HAP-1 (cell line): ENCODE results near the gene OR9A4.
"Not testable (repeated sequence)": the region's sequence is repeated elsewhere in the genome, so short reads cannot be mapped to it uniquely, and the experiment has no call there.

Source experiments
- DNase-seq, 2 experiments: peaks; one replicate each; pipeline ENCODE4 v3.0.0-alpha.2; 2016 to 2020; ENCODE audit warnings: low spot score in 2 of 2
- H3K27me3 ChIP-seq: fragments of 250-450 bp; sonication (Bioruptor Pico); 2 replicates; pipeline ENCODE4 v1.5.1; 2020; ENCODE audit warnings: low read depth, mild to moderate bottlenecking, moderate library complexity
- H3K36me3 ChIP-seq: fragments of 250-450 bp; sonication (Bioruptor Pico); replicated peaks from 2 replicates; pipeline ENCODE4 v1.5.1; 2020; ENCODE audit warnings: mild to moderate bottlenecking
- H3K4me1 ChIP-seq: fragments of 250-450 bp; sonication (Bioruptor Pico); 2 replicates; pipeline ENCODE4 v1.5.1; 2020; ENCODE audit warnings: mild to moderate bottlenecking
- H3K4me3 ChIP-seq: fragments of 250-450 bp; sonication (Bioruptor Pico); 2 replicates; pipeline ENCODE4 v1.5.1; 2020; ENCODE audit warnings: mild to moderate bottlenecking, moderate library complexity
- H3K9me3 ChIP-seq: fragments of 250-450 bp; sonication (Bioruptor Pico); 2 replicates; pipeline ENCODE4 v1.5.1; 2020; ENCODE audit warnings: mild to moderate bottlenecking, moderate library complexity
- in situ Hi-C: fragments of 300-500 bp; cut with MboI; formaldehyde crosslinking; loops from 3 replicates; pipeline ENCODE4 v1.14.3; 2020; ENCODE audit warnings: low sequenced_read_pairs, inconsistent platforms, mixed read lengths

The OR9A4 gene, protein sequence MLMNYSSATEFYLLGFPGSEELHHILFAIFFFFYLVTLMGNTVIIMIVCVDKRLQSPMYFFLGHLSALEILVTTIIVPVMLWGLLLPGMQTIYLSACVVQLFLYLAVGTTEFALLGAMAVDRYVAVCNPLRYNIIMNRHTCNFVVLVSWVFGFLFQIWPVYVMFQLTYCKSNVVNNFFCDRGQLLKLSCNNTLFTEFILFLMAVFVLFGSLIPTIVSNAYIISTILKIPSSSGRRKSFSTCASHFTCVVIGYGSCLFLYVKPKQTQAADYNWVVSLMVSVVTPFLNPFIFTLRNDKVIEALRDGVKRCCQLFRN

DNA sequence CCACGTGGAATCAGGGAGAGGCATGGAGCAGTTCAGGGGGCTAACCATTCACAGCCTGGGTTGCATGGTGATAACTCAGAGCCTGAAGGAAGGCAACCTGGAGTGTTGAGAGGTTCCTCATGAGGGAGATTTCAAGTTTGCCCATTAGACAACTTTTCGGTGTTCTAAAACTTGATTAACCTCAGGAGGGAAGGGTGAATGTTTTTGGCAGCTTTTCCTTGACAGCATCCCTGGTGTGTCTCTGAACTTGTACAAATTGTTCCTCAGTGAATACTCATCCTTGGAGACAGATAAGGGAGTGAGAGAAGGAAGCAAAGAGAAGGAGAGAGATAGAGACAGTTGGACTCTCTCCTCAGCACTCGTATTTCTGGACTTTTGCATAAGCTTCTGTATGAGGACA lies at the start of gene OR9A4:
Gene OR9A4, plus strand, starts transcription at position 301 of the 400 bp plus-strand sequence. CDS start 2,477 bp downstream, outside the sequence.
- Histone ChIP-seq H3K36me3 (no peaks in the 10 kb centered on the region), H3K4me1 (no peaks in the 10 kb centered on the region), H3K27me3 (no peaks in the 10 kb centered on the region; the same call in 1 of the 2 replicates), H3K9me3 (no peaks in the 10 kb centered on the region), H3K4me3 (no peak within 1 kb of the TSS)
- in situ Hi-C loops, result no loop called here
- DNase-seq, result no peak

DNA sequence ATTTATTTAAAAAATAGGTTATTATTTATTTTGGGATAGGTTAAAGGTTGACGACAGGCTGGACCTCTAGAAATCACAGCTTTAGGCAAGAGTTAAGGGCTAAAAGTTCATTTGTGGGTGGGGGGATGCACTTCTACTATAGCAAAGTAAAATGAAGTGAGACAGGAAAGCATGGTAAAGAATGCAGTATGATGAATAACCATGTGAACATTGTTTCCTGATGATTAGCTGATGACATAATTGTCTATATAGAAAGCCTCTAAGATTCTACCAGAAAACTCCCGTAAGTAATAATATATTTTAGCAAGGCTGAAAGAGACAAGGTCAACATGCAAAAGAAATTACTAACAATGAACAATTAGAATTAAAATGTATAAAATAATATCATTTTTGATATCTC lies 49.2 kb upstream of the OR9A4 start:
- no peak for DNase-seq
- Histone ChIP-seq H3K9me3 (no peaks in the 10 kb centered on the region), H3K4me3 (no peak overlapping the region), H3K36me3 (no peaks in the 10 kb centered on the region), H3K4me1 (no peaks in the 10 kb centered on the region), H3K27me3 (no peaks in the 10 kb centered on the region)
- in situ Hi-C loops, result no loop called here

DNA sequence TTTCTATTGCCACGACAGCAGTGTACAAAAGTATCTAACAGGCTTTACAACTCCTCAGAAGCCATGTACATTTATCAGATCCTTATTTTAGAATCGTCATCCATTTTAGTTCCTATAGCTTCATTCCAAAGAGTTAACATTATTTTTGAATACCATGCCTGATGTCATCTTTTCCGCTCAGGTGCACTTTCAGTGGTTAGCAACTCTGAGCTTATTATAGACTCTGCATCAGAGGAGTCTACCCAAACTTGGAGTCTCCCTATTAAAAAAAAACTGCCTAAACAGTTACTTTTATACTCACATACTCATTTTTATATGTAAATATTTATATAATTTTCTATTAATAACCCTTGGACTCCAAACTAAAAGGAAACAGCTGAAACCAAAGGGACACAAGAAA lies 43.3 kb upstream of the OR9A4 start:
- H3K4me1 ChIP-seq, result no peaks in the 10 kb centered on the region
- DNase-seq, result no peak
- H3K9me3 ChIP-seq, result no peaks in the 10 kb centered on the region
- H3K4me3 ChIP-seq, result no peak overlapping the region
- in situ Hi-C loops, result no loop called here
- H3K27me3 ChIP-seq, result no peaks in the 10 kb centered on the region
- no peaks in the 10 kb centered on the region for H3K36me3 ChIP-seq

DNA sequence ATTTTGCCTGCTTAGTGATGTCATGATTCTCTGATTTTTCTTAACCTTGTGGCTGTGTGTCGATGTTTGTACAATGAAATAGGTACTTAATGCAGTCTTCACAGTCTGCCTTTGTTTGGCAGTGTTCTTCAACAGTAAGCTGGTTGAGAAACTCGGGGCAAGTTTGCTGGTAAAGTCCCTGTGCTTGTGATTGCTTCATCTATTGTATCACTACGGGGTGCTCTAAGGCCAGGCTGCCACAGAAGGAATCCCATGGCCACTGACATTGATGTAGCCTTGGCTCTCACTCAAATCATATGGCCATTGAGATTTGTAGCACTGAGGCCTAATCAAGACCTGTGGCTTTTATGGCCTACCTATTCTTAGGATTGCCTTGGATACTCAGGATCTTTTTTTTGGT lies 41.4 kb upstream of the OR9A4 start:
- no peaks in the 10 kb centered on the region for H3K9me3 ChIP-seq
- no peaks in the 10 kb centered on the region; the same call in 1 of the 2 replicates for H3K27me3 ChIP-seq
- no peaks in the 10 kb centered on the region for H3K36me3 ChIP-seq
- no peak overlapping the region for H3K4me3 ChIP-seq
- in situ Hi-C loops, result no loop called here
- no peak for DNase-seq
- H3K4me1 ChIP-seq, result no peaks in the 10 kb centered on the region

DNA sequence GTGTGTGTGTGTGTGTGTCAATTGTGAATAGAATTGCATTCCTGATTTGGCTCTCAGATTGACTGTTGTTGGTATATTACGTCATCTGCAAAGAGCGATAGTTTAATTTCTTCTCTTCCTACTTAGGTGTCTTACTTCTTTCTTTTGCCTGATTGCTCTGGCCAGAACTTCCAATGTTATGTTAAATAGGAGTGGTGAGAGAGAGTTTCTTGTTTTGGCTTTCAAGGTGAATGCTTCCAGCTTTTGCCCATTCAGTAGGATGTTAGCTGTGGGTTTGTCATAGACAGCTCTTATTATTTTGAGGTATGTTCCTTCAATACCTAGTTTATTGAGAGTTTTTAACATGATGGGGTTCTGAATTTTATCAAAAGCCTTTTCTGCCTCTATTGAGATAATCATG lies 40.7 kb upstream of the OR9A4 start:
- in situ Hi-C loops, result no loop called here
- no peaks in the 10 kb centered on the region; the same call in 1 of the 2 replicates for H3K27me3 ChIP-seq
- no peaks in the 10 kb centered on the region for H3K36me3 ChIP-seq
- no peak for DNase-seq
- H3K4me1 ChIP-seq, result no peaks in the 10 kb centered on the region
- no peaks in the 10 kb centered on the region for H3K9me3 ChIP-seq
- no peak overlapping the region for H3K4me3 ChIP-seq

DNA sequence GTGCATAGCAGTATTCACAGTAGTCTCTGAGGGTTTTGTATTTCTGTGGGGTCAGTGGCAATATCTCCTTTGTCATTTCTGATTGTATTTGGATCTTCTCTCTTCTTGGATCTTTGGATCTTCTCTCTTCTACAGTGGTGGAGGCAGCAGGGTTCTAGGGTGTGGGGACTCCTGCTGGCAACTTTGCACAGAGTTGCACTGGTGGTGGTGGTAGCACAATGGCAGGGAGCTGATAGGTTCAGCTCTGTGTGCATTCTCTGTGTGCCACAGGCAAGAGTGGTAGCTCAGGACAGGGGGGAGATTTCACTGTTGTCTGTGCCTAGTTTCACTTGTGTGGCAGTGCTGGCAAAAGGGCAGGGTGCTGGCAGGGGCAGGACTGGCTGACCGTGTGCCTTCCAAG lies 39.8 kb upstream of the OR9A4 start:
- H3K36me3 ChIP-seq, result no peaks in the 10 kb centered on the region
- no peaks in the 10 kb centered on the region for H3K9me3 ChIP-seq
- H3K4me1 ChIP-seq, result no peaks in the 10 kb centered on the region
- no peaks in the 10 kb centered on the region; the same call in 1 of the 2 replicates for H3K27me3 ChIP-seq
- in situ Hi-C loops, result no loop called here
- DNase-seq, result no peak
- no peak overlapping the region for H3K4me3 ChIP-seq

DNA sequence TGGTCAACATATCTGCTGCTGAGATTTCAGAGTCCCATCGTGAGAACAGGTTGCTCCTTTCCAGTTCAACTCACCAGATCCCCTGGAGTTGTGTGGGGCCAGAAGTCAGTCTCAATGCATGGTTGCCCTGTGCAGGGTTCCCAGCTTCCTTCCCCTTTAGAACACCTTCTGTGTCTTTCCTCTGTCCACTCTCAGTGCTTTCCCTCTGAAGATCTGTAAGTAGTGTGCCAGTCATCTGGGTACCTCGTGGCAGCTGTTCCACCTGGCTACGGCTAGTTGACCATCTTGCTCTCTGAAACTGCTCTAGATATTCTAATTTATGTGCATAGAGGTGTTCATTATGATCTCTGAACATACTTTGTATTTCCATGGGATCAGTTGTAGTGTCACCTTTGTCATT lies 38.8 kb upstream of the OR9A4 start:
- DNase-seq, result no peak
- Histone ChIP-seq H3K4me1 (no peaks in the 10 kb centered on the region), H3K9me3 (no peaks in the 10 kb centered on the region), H3K4me3 (no peak overlapping the region), H3K27me3 (no peaks in the 10 kb centered on the region; the same call in 1 of the 2 replicates), H3K36me3 (no peaks in the 10 kb centered on the region)
- in situ Hi-C loops, result no loop called here

DNA sequence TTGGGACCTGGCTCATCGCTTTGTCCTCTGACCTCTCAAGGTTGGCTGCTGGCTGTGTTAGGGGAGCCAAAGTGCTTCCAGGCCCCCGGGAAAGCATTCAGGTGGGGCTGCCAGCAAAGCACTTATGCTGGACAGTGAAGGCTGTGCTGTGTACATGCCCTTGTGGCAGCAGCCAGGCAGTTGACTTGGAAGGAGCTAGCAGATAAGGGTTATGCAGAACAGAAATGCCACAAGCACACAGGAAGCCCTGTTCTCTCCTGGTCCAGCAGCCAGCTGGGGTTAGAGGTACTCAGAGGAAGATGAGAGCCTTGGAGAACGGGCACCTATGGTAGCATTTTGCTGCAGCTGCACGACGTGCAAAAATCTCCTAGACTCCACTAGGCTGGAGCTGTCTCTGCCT lies 35.2 kb upstream of the OR9A4 start:
- in situ Hi-C loops, result no loop called here
- no peak for DNase-seq
- Histone ChIP-seq H3K9me3 (no peaks in the 10 kb centered on the region), H3K36me3 (no peaks in the 10 kb centered on the region), H3K4me1 (no peaks in the 10 kb centered on the region), H3K4me3 (no peak overlapping the region), H3K27me3 (no peaks in the 10 kb centered on the region; the same call in 1 of the 2 replicates)

DNA sequence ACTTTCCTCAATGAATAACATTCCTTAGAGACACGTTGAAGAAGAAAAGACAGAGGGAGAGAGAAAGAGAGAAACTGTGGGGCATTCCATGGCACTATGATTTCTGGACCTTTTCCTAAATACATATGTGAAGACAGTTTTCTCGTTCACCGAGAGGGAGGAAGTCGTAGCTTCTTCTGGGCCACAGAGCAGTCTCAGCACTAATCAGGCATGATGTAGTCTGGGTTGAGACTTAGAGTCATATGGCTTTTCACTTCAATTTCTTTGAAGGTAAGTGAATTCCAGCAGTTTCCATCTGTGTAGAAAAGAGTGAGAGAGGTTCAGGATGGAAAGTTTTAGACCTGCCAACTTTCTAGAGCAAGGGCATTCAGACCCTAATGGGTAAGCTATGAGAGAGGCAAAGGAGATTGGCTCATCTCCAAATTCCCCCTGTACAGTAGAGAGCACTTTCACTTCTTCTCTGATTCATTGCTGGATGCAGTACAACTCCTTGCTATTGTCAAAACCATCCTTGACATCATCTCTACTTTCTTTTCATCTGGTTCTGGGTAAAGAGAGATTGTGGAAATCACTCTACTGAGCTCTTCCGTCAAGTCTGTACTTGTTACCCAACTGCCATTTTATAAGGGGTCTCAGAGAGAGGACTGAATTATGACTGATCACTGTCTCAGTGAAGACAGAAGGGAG lies 31.5 kb upstream of the OR9A4 start:
- H3K4me3 ChIP-seq, result no peak overlapping the region
- no peaks in the 10 kb centered on the region for H3K9me3 ChIP-seq
- no peaks in the 10 kb centered on the region for H3K36me3 ChIP-seq
- in situ Hi-C loops, result no loop called here
- H3K27me3 ChIP-seq, result no peaks in the 10 kb centered on the region
- H3K4me1 ChIP-seq, result no peaks in the 10 kb centered on the region
- no peak for DNase-seq

DNA sequence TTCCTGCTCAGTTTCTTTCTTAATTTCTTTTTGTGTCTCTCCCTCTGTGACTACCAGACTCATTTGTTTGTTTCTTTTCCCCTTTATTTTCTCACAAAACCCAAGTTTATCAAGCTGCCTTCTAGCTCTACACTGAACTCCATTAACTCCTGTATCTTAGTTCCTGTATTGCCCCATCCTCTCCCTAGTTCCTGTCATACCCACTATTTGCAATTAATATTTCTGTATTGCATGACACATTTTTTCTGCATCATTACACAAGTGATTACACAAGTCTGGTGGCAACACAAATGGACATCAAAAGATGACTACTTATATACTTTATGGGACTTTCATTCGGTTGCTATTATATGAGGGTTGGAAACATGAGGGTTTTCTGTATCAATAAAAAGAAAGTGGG lies 26.9 kb upstream of the OR9A4 start:
- no peak for DNase-seq
- Histone ChIP-seq H3K4me1 (no peaks in the 10 kb centered on the region), H3K27me3 (peaks cover 10% of the 10 kb centered on the region; the same call in 1 of the 2 replicates), H3K9me3 (no peaks in the 10 kb centered on the region), H3K36me3 (no peaks in the 10 kb centered on the region), H3K4me3 (no peak overlapping the region)
- in situ Hi-C loops, result no loop called here

DNA sequence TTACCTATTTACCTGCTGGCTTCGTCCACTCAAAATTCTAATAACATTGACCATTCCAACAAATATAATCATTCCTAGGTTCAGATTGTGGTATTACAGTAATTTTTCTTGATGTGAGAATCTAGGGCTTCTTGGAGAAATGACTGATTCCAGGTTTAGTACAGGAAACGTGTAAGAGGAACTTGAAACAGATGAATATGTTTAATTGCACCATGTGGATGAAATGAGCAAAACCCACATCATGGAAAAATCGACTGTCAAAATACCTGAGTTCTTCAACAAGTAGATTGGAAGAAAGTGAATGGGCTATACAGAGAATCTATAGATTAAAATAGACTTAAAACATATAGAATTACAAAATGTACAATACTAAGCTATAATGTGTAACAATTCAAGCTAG lies 24.9 kb upstream of the OR9A4 start:
- DNase-seq, result no peak
- Histone ChIP-seq H3K36me3 (no peaks in the 10 kb centered on the region), H3K4me1 (no peaks in the 10 kb centered on the region), H3K4me3 (no peak overlapping the region), H3K27me3 (peaks cover 11% of the 10 kb centered on the region; the same call in 1 of the 2 replicates), H3K9me3 (no peaks in the 10 kb centered on the region)
- in situ Hi-C loops, result no loop called here

DNA sequence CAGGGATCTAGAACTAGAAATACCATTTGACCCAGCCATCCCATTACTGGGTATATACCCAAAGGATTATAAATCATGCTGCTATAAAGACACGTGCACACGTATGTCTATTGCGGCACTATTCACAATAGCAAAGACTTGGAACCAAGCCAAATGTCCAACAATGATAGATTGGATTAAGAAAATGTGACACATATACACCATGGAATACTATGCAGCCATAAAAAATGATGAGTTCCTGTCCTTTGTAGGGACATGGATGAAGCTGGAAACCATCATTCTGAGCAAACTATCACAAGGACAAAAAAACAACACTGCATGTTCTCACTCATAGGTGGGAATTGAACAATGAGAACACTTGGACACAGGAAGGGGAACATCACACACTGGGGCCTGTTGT lies 16.8 kb upstream of the OR9A4 start:
- in situ Hi-C loops, H3K4me3 ChIP-seq, H3K4me1 ChIP-seq, H3K27me3 ChIP-seq, H3K36me3 ChIP-seq, H3K9me3 ChIP-seq, DNase-seq: not testable (repeated sequence)

DNA sequence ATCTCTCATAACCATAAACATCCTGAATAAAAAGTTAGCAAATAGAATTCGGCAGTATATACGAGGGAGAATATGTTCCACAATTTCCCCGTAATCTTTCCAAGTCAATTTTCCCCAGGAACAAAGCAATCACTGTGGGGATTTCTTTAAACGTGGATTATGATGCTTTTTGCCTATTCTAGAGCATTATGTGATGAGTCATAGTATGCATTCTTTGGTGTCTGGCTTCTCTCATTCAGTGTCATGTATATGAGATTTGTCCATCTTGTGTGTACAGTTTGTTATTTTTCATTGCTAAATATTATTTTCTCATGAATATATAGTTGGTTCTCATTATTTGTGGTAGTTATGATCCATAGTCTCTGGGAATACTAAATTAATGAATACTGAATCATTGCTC lies 9.9 kb upstream of the OR9A4 start:
- in situ Hi-C loops, result no loop called here
- Histone ChIP-seq H3K9me3 (no peaks in the 10 kb centered on the region), H3K4me3 (no peak overlapping the region), H3K27me3 (no peaks in the 10 kb centered on the region), H3K4me1 (no peaks in the 10 kb centered on the region), H3K36me3 (no peaks in the 10 kb centered on the region)
- no peak for DNase-seq

DNA sequence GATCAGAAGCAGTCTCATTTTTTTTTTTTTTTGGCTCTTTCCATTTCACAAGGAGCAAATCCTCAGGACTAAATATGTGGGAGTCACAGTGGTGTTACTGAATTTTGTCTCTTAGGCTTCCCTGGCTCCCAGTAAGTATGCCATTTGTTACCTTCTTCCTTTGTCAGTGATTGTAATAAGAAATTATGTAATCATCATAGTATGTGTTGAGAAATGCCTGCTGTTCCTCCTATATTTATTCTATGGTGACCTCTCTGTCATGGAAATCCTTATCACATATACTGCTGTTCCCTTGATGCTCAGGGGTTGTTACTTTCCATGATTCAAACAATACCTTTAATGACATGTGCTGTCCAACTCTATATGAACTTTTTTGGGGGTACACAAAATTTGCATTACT lies 4.8 kb upstream of the OR9A4 start:
- Histone ChIP-seq H3K4me1 (no peaks in the 10 kb centered on the region), H3K9me3 (no peaks in the 10 kb centered on the region), H3K4me3 (no peak overlapping the region), H3K36me3 (no peaks in the 10 kb centered on the region), H3K27me3 (no peaks in the 10 kb centered on the region; the same call in 1 of the 2 replicates)
- no peak for DNase-seq
- in situ Hi-C loops, result no loop called here
